ENCODE measurements around the gene PMM2.
"Not testable (repeated sequence)": the region's sequence is repeated elsewhere in the genome, so short reads cannot be mapped to it uniquely, and the experiment has no call there.

PMM2 gene

GRCh38 chr16:8797364-8798173 lies at the start of gene PMM2, which contains the start of gene TMEM186:
TSS of gene PMM2 (plus strand) at chr16:8797839. CDS start at chr16:8797883, 44 bp downstream.
TSS of gene TMEM186 (minus strand) at chr16:8797639. CDS start at chr16:8797614, 25 bp downstream.
- peak; percentile 94 for DNase-seq (ENCODE audit: low spot score)

- DNase-seq (ENCODE audit: low spot score), result not testable (repeated sequence)
Observed at GRCh38 chr16:8748944-8749343, 48.7 kb upstream of the PMM2 start.

- no peak for DNase-seq (ENCODE audit: low spot score)
Observed at GRCh38 chr16:8751481-8752311, 45.9 kb upstream of the PMM2 start.

GRCh38 chr16:8752706-8753105 lies 44.9 kb upstream of the PMM2 start:
- DNase-seq (ENCODE audit: low spot score), result no peak

GRCh38 chr16:8753416-8754054 lies 44.1 kb upstream of the PMM2 start:
- no peak for DNase-seq (ENCODE audit: low spot score)

GRCh38 chr16:8756755-8757154 lies 40.9 kb upstream of the PMM2 start:
- DNase-seq (ENCODE audit: low spot score), result no peak

GRCh38 chr16:8758022-8758421 lies 39.6 kb upstream of the PMM2 start:
- no peak for DNase-seq (ENCODE audit: low spot score)

- DNase-seq (ENCODE audit: low spot score), result no peak
Observed at GRCh38 chr16:8760021-8760420, 37.6 kb upstream of the PMM2 start.

- no peak for DNase-seq (ENCODE audit: low spot score)
Observed at GRCh38 chr16:8761078-8761477, 36.6 kb upstream of the PMM2 start.

- DNase-seq (ENCODE audit: low spot score), result no peak
Observed at GRCh38 chr16:8762254-8762653, 35.4 kb upstream of the PMM2 start.

GRCh38 chr16:8763083-8763482 lies 34.6 kb upstream of the PMM2 start:
- DNase-seq (ENCODE audit: low spot score), result no peak

GRCh38 chr16:8763899-8764298 lies 33.7 kb upstream of the PMM2 start:
- no peak for DNase-seq (ENCODE audit: low spot score)

- DNase-seq (ENCODE audit: low spot score), result no peak
Observed at GRCh38 chr16:8764525-8765250, 33.0 kb upstream of the PMM2 start.

GRCh38 chr16:8767176-8767575 lies 30.5 kb upstream of the PMM2 start:
- DNase-seq (ENCODE audit: low spot score), result no peak

GRCh38 chr16:8768283-8768682 lies 29.4 kb upstream of the PMM2 start:
- DNase-seq (ENCODE audit: low spot score), result no peak

GRCh38 chr16:8768692-8769091 lies 28.9 kb upstream of the PMM2 start:
- no peak for DNase-seq (ENCODE audit: low spot score)

- no peak for DNase-seq (ENCODE audit: low spot score)
Observed at GRCh38 chr16:8773537-8773936, 24.1 kb upstream of the PMM2 start.

- DNase-seq (ENCODE audit: low spot score), result no peak
Observed at GRCh38 chr16:8774208-8774607, 23.4 kb upstream of the PMM2 start.

GRCh38 chr16:8775359-8775758 lies 22.3 kb upstream of the PMM2 start:
- DNase-seq (ENCODE audit: low spot score), result no peak

GRCh38 chr16:8776129-8776584 lies 21.5 kb upstream of the PMM2 start:
- no peak for DNase-seq (ENCODE audit: low spot score)

- DNase-seq (ENCODE audit: low spot score), result no peak
Observed at GRCh38 chr16:8777217-8777616, 20.4 kb upstream of the PMM2 start.

- no peak for DNase-seq (ENCODE audit: low spot score)
Observed at GRCh38 chr16:8781797-8782196, 15.8 kb upstream of the PMM2 start.

All from hematopoietic multipotent progenitor cell treated with erythropoietin and hydrocortisone succinate and interleukin-3 and kit ligand, for 15 days (in vitro differentiated cells).